Stimulated activated CD4-positive, alpha-beta T cell treated with anti-CD3 and anti-CD28 coated beads, Interleukin-2, amount 100 ng/mL, for 4 hours (primary cell): Measurements from ENCODE around the gene KRTAP10-11.
"Not testable (repeated sequence)": the region's sequence is repeated elsewhere in the genome, so short reads cannot be mapped to it uniquely, and the experiment has no call there.

Experiments
- DNase-seq: peaks from one replicate; pipeline ENCODE4 v3.0.0-alpha.2; 2020; ENCODE audit warnings: low read depth

The KRTAP10-11 gene

GRCh38 chr21:44615466-44615865, 30.7 kb upstream of the KRTAP10-11 start:
- no peak for DNase-seq

DNA sequence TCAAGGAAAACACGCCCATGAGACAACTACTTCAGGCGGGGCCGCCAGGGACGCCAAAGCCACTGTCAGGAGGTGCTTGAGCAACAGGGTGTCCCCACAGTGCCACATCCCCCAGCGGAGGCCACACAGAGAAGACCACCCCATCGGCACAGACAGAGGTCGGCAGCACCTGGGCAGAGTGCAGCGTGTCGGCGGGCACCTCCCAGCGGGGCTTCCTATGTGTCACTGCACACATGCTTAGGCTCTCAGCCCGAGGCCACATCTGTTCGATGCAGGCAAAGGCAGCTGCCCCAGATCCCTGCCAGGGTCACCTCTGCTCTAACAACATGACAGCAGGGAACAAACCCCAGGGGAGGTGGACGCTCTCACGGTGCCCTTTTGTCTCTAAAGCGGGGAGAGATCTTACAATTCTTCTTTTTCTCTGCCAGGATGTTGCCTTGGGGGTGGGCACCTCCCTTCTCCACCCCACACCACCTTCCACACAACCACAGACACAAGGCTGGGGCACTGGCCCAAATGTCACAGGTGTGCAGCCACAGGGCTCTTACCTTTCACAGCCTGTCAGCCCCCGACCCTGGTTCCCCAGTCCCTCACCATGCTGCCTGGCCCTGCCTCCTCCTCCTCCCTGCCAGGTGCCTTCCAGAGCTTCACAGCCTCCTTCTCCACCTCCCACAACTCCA, 30.2 kb upstream of the KRTAP10-11 start:
- DNase-seq: no peak

- DNase-seq: no peak
Observed at GRCh38 chr21:44616591-44616926, 29.7 kb upstream of the KRTAP10-11 start.

GRCh38 chr21:44617071-44617501, 29.1 kb upstream of the KRTAP10-11 start:
- DNase-seq: no peak

DNA sequence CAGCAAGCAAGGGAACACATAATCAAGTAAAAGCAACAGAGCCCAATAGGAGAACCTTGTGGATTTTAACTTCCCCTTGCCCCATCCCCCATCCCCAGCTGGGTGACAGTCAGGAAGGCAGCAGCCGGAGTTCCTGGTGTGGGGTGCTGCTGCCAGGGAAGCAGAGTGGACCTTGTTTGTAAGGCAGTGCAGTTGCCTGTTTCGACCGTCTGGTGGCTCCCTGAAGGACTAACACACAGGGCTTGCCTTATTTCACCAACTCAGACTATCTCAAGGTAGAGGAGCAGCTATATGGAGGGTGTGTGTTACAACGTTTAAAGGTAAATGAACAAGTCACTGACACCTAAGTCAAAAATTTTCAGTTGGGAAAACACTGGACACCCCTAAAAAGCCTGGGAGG, 27.7 kb upstream of the KRTAP10-11 start:
- DNase-seq: no peak

DNA sequence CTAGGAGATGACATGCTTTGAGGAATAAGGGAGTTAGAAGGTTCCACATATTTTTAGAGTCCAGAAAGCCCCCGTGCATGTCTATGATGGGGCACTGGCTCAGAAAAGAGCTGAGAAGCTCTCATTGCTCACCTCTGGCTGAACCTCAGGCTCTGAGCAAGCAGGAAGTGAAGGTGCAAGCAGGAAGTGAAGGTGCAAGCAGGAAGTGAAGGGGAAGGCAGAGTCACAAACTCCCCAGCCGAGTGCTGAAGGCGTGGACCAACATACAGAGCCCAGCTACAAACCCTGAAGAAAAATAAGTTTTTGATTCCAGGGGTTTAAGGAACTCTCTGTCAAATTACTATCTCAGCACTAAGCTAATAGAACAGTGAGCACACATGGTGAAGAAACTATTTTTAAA, 27.3 kb upstream of the KRTAP10-11 start:
- peak; percentile 51 for DNase-seq

DNA sequence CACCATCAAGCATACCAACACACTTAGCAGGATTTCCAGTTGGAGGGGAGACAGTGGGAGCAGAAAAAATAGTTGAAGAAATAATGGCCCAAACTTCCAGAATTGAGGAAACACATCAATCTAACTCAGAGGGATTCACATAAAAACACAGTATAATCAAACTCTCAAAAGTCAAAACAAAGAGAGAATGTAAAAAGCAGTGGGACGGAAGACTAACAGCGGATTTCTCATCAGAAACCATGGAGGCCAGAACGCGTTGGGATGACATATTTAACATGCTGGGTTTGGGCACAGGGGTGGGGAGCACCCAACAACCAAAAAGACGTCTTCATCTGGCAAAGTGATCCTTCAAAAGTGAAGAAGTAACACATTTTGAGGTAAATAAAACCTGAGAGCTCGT, 26.3 kb upstream of the KRTAP10-11 start:
- DNase-seq: no peak

DNA sequence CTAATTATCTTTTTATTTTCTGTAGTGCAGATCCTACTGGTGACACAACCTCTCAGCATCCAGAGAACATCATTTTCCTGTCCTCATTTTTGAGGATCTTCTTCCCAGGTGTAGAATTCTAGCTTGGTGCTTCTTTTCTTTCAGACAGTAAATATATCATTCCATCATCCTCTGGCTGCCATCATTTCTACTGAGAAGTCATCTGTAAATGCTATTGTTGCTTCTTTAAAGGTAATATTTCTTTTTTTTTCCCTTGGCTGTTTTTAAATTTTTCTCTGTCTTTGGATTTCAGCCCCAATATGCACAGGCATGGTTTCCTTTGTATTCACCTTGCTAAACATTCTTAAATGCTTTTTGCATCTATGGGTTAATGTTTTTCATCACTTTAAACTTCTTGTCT, 22.6 kb upstream of the KRTAP10-11 start:
- no peak for DNase-seq

DNA sequence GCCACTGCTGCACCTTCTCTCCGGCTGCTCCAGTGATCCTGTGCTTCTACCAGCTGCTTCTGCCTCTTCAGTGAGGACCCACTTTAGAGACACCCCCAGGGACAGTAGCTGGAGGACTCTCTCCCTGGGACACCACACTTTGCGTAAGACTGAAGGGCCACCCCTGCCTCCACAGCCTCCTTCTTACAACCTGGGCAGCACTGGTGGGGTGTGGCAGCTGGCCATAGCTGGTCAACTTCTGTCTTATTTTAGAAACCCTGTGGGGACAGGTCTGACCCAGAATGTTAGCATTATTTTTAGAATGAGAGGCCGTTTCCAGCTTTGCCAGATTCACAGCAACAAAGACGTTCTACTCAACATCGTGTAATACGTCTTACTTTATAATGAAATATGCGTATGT, 20.5 kb upstream of the KRTAP10-11 start:
- no peak for DNase-seq

- no peak for DNase-seq
Observed at GRCh38 chr21:44626262-44626661, 20.0 kb upstream of the KRTAP10-11 start.

- no peak for DNase-seq
Observed at GRCh38 chr21:44626673-44627143, 19.5 kb upstream of the KRTAP10-11 start, which contains the start of gene KRTAP10-9. TSS of gene KRTAP10-9 (plus strand) at chr21:44627093. CDS start at chr21:44627172, 79 bp downstream.

- DNase-seq: not testable (repeated sequence)
Observed at GRCh38 chr21:44627181-44627822, 18.9 kb upstream of the KRTAP10-11 start.

- not testable (repeated sequence) for DNase-seq
Observed at GRCh38 chr21:44627831-44628233, 18.4 kb upstream of the KRTAP10-11 start.

- no peak for DNase-seq
Observed at GRCh38 chr21:44628707-44629391, 17.4 kb upstream of the KRTAP10-11 start.

- no peak for DNase-seq
Observed at GRCh38 chr21:44630440-44630839, 15.8 kb upstream of the KRTAP10-11 start.

DNA sequence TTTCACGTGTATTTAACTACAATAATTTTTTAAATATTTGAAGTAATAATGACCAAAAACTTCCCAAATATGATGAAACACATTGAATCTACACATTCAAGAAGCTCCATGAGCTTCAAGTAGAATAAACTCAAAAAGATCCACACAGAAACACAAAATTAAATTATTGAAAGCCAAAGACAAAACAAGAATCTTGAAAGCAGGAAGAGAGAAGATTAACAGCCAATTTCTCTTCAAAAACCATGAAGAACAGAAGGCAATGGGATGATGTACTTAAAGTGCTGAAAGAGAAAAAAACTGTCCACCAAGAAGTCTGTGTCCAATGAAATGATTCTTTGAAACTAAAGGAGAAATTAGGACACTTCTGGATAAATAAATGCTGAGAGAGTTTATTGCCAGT, 14.1 kb upstream of the KRTAP10-11 start:
- DNase-seq: no peak

DNA sequence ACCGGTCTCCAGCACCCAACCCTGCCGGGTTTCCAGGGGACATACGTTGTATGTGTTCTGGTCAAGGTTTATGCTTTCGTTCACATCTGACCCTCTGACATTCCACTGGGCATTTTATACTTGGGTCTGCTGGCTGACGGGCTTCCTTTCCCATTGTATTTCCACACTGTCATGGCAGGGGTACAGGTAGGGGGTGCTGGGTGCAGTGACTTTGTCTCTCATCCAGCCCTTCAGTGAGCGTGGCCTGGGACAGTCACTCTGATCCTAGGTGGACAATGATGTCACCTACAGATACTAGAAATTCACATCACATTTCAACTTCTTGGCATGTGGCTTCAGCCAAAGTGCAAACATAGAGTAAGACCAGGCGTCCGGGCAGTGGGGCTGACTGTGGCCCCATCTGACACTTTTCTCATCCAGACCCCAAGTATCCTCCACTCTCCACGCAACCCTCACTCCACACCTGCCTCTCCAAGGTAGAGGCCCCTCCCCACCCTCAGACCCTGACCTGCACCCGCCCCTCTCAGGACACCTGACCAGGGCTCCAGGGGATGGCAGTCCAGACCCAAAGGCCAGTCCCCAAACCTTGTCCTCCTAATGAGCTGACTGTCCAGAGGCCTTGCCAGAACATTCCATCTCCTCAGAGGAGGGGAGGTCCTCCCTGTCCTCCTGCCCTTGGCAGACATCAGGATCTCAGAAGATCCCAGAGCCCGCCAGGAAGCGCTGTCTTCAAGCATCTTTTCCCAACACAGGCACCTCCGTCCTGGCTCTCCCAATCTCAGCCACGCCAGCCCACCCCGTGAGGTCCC, 9.8 kb upstream of the KRTAP10-11 start:
- no peak for DNase-seq

GRCh38 chr21:44637018-44637850, 9.0 kb upstream of the KRTAP10-11 start, which contains the start of gene KRTAP10-10:
TSS of gene KRTAP10-10 (plus strand) at chr21:44637356. CDS start at chr21:44637418, 62 bp downstream.
- DNase-seq: no peak

GRCh38 chr21:44637851-44638348, 8.3 kb upstream of the KRTAP10-11 start:
- DNase-seq: not testable (repeated sequence)

DNA sequence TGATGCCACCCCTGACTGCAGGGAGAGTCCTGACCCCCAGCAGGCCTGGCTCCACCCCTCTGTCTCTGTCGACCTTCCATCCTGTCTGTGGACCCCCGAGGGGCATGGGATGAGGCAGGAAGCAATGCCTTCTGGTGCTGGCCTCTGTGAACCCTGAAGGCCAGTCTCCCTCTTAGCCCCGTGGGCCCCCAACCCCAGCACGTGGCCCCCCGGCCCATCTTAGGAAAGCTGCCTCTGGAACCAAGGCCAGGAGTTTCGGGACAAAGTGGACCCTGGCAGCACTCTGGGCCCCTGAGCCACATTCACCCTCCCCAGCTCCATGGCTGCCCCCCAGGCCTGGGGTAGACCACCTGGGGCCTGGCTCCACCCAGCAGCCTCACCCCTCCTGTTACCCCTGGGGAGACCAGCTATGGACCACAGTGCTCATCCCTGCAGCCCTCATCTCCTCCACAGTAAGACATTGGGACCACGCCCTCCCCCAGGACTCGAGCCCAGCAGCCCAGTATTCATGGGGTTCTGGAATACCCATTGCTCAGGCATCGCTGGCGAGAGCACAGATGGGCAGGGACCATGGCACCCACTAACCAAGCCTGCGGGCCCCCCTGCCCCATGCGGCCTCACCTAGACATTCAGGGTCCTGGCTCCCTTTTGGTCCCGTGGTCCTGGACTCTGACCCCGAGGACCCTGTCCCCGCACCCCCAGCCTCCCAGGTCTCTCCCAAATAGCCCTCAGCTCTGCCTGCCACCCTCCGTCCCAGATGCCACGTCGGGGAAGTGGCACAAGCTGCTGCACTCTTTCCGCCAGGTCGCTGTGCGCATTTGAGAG, 7.5 kb upstream of the KRTAP10-11 start:
- DNase-seq: not testable (repeated sequence)
